Medulla oblongata (tissue), 1 donor: ENCODE results near the gene SELENOF.
"Not testable (repeated sequence)": the region's sequence is repeated elsewhere in the genome, so short reads cannot be mapped to it uniquely, and the experiment has no call there.

Source experiments
- DNase-seq: peaks from one replicate; pipeline ENCODE4 v3.0.0-alpha.2; 2015; ENCODE audit errors: extremely low spot score

The SELENOF gene

DNA sequence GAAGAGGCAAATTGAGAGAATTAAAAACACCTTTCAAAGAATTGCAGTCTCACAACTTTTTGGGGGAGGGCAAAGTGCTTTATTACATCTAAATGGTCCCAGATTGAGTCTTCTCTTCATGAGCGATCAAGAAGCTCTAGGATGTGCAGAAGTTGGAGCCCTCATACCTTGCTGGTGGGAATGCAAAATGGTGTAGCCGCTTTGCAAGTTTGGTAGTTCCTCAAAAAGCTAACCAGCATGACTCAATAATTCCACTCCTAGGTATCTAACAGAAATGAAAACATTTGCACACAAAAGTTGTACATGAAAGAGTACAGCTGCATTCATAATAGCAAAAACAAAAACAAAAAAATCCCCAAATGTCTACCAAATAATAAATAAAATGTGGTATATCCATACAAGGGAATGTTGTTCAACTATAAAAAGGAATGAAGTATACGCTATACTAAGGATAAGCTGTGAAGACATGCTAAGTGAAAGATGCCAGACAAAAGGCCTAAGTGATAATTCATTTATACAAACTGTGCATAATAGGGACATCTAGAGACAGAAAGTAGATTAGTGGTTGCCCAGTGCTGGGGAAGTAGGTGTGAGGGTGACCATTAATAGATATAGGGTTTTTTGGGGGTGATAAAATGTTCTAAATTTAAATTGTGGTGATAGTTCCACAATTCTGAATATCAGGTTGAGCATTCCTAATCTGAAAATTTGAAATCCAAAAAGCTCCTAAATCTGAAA, 55.2 kb downstream of the SELENOF start:
- DNase-seq: no peak

DNA sequence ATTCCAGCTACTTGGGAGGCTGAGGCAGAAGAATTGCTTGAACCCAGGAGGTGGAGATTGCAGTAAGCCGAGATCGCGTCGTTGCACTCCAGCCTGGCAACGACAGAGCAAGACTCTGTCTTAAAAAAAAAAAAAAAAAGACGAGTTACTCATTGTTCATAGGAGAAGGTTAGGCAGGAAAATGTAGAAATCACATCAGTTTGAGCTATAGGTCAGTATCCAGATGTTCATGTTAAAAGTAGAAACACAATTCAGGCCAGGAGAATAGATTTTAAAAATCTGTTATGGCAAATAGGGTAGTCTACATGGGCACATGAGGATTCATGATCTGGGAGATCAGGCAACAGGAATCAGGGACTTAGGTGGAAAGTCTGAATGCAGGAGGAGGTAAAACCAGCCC, 57.7 kb downstream of the SELENOF start:
- DNase-seq: no peak

DNA sequence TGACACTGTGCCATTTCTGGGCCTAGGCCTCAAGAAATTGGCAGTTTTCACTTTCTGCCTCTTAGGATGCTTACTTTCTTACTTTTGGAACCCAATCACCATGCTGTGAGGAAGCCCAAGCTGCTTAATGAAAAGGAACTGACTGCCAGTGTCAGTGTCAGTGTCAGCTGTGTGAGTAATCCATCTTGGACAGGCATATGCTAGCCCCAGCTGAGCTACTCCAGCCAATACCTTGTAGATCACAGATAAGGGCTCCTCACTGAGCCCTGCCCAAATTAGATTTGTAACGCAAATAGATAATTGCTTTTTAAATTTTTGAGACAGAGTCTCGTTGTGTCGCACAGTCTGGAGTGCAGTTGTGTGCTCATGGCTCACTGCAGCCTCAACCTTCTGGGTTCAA, 59.6 kb downstream of the SELENOF start:
- DNase-seq: no peak

DNA sequence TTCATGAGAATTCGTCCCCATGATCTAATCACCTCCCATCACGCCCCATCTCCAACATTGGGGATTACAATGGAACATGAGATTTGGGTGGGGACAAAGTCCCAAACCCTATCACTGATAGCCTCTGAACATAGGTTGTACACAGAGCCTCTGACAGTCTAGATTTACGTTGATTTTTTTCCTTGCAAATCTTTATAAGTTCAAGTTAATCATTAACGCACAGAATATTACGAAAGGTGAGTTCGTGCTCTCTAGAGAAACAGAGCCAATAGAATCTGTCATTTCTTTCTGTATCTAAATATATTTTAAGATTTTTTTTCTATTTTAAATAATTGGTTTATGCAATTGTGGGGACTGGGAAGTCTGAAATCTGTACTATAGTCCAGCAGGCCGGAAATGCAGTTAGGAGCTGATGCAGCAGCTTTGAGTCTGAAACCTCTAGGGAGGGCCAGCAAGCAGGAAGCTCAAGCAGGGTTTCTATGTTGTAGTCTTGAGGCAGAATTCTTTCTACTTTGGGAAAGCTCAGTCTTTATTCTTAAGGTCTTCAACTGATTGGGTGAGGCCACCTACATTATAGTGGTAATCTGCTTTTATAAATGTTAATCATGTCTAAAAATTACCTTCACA, 61.0 kb downstream of the SELENOF start:
- DNase-seq: no peak

DNA sequence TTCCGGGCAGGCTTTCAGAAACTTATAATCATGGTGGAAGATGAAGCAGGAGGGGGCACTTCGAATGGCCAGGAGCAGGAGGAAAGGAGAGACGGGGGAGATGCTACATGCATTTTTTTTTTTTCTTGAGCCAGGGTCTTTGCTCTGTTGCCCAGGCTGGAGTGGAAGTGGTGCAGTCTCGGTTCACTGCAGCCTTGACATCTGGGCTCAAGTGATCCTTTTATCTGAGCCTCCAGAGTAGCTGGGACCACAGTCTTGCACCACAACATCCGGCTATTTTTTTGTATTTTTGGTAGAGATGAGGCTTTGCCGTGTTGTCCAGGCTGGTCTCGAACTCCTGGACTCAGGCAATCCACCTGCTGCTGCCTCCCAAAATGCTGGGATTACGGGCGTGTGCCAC, 61.6 kb downstream of the SELENOF start:
- no peak for DNase-seq

DNA sequence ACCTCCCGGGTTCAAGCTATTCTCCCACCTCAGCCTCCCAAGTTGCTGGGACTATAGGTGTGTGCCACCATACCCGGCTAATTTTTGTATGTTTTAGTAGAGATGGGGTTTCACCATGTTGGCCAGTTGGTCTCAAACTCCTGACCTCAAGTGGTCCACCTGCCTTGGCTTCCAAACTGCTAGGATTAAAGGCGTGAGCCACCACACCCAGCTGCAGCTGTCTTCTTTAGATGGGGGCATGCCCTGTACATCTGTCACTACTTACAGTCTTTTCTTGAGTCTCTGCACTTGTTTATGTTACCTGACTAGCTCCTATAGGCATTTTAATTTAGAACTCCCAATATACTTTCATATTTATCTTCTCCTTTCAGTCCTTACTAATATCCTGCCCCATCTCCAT, 64.2 kb downstream of the SELENOF start:
- no peak for DNase-seq

DNA sequence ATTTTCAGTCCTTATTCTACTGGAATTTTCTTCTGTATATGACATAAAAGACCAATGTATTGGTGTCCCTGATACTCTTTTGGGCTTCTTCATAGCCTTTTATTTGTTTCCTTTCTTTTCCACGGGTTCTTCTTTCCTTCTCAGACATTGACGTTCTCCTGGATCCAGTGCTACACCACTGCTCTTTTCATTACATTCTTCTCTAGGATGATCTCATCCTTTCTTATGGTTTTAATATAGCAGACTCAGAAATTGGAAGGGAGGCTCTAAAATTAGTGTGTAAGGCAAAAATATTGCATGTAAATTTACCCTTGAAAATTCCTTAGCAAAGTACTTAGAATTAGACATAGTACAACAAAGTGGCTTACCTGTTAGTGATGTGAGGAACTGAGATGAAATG, 65.3 kb downstream of the SELENOF start:
- no peak for DNase-seq

- no peak for DNase-seq
Measured at GRCh38 chr1:86846164-86846647, 67.7 kb downstream of the SELENOF start.

- DNase-seq: no peak
Measured at GRCh38 chr1:86845514-86845913, 68.4 kb downstream of the SELENOF start.

DNA sequence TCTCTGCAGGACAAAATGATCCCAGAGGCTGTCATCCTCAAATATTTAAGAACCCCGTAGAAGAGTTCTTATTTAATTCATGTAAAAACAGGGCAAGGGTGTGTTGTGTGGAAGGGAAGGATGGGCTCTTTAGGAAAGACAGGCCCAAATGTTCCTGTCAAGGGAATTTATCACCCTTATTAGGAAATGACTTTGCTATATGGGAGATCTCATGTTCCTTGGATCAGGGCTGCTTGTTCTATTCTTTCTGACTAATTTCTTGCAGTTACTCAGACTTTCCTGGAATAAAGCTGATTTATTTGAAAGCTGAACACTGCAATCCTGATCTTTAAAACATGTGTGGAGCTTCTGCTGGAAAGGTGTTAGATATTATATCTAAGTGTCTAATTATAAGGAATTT, 72.8 kb downstream of the SELENOF start:
- DNase-seq: no peak

GRCh38 chr1:86833461-86834215, 80.3 kb downstream of the SELENOF start:
- peak; percentile 91 for DNase-seq

DNA sequence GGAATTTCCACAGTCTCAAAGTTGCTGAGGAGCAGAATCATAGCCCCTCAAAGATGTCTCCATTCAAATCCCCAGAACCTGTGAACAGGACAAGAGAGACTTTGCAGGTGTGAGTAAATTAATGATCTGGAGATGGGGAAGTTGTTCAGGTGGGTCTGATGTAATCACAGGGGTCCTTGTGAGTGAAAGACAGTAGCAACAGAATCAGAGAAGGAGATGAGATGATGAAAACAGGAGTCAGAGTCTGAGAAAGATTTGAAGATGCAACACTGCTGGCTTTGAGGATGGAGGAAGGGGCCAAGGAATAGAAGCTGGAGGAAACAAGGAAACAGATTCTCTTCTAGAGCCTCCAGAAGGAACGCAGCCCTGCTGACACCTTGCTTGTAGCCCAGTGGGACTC, 81.5 kb downstream of the SELENOF start:
- no peak for DNase-seq

GRCh38 chr1:86829321-86829720, 84.6 kb downstream of the SELENOF start:
- DNase-seq: no peak

DNA sequence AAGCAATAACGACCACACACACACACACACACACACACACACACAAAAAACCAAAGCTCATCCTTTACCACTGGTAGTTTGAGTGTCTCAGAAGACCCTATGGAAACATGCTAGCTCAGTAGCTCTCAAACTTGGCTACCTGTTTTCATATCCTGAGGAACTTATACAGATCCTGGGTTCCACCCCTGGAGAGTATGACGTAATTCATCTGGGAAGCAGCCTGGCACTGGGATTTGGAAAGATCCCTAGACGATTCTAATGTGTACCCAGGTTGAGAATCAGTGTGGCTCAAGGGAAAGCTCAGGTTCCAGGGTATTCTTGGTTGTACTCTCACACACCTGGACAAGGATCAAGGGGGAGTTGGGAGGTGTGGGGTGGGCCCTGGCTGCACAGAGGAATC, 85.9 kb downstream of the SELENOF start:
- no peak for DNase-seq

- DNase-seq: no peak
Measured at GRCh38 chr1:86826856-86827255, 87.1 kb downstream of the SELENOF start.

GRCh38 chr1:86825319-86825718, 88.6 kb downstream of the SELENOF start:
- no peak for DNase-seq

- DNase-seq: no peak
Measured at GRCh38 chr1:86823821-86824500, 90.0 kb downstream of the SELENOF start.

- no peak for DNase-seq
Measured at GRCh38 chr1:86823386-86823785, 90.5 kb downstream of the SELENOF start.

DNA sequence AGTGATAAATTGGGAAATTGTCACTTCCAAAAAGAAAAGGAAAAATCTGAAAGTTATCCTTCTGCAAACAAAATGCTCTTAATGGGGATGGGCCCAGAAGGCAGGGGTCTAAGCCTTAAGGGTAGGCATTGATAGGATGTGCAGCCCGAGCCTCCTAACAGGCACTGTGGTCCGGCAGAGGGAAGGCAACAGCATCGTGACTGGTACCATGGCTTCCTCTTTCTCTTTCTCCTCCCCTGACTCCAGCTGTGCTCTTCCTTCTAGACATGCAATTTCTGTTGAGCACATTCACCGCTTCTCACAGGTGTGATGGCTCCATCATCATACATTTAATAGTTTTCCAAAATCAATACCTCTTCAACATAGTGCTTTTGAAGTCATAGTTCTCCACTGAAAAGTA, 91.5 kb downstream of the SELENOF start:
- peak; percentile 21 for DNase-seq

GRCh38 chr1:86821956-86822355, 92.0 kb downstream of the SELENOF start:
- DNase-seq: no peak

DNA sequence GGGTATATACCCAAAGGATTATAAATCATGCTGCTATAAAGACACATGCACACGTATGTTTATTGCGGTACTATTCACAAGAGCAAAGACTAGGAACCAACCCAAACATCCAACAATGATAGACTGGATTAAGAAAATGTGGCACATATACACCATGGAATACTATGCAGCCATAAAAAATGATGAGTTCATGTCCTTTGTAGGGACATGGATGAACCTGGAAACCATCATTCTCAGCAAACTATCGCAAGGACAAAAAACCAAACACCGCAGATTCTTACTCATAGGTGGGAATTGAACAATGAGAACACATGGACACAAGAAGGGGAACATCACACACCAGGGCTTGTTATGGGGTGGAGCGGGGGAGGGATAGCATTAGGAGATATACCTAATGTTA, 94.0 kb downstream of the SELENOF start:
- DNase-seq: not testable (repeated sequence)

- DNase-seq: not testable (repeated sequence)
Measured at GRCh38 chr1:86817246-86817826, 96.6 kb downstream of the SELENOF start.
